GM18909 (cell line): Measurements from ENCODE around the gene ATP5PO.
"Not testable (repeated sequence)": the region's sequence is repeated elsewhere in the genome, so short reads cannot be mapped to it uniquely, and the experiment has no call there.

Experiments
- ATAC-seq: cut with Tn5 transposase; IDR thresholded peaks from one replicate; pipeline ENCODE4 v1.9.1; 2021; ENCODE audit warnings: mild to moderate bottlenecking; ENCODE audit not compliant: unreplicated experiment, poor library complexity

Gene ATP5PO

DNA sequence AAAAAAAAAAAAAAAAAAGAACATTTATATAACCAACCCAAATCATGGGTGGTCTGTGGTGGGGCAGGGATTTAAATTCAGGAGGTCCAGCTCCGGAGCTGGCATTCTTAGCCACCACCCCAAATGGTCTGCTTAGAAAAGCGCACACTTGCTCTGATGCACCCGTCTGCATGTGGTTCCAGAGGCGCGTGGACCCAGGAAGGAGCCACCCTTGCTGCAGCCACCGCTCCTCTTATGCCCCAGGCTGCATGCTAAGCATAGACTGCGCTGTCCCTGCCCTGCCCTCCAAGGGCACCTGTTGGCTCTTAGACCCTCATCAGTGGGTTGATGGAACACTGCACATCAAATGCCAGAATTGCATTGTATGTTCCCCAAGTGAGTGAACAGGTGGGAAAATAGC, 41.4 kb downstream of the ATP5PO start:
- ATAC-seq, result no peak

DNA sequence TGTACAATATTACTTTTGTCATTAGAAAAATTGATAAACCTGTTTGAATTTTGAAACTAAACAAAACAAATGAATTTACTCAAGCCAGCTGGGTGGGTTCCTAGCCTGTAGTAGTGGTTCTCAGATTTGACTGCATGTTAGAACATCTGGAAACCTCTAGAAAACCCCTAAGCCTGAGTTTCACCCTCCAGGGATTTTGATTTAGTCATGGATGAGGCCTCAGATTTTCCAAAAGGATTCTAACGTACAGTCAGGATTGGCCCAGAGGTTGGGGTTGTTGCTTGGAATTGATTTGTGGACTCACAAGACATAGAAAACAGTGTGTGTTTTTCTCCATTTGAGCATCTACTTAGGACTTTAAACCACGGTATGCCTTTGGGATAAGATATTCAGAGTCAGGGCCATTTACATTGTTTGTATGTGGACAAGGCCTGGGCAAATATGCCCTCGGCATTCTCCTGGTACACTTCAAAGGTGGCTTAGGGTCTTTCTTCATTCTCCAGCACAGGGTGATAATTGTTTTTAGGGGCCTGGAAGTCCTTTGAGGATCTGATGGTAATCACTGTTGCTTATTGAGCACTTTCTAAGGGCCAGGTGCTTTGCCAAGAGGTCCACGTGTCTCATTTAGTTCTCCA, 42.6 kb downstream of the ATP5PO start:
- ATAC-seq, result no peak

DNA sequence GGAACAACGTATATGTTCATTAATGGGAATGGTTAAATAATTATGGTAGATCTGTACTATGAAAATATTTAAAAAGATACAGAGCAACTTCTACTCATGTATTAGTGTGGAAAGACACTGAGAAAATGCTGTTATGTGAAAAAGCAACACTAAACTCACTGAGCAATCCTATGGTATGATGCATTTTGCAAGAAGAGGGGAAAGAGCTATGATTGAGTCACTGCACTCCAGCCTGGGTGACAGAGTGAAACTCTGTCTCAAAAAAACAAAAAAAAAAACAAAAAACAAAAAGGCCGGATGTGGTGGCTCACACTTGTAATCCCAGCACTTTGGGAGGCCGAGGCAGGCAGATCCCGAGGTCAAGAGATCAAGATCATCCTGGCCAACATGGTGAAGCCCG, 44.4 kb downstream of the ATP5PO start:
- ATAC-seq, result no peak

DNA sequence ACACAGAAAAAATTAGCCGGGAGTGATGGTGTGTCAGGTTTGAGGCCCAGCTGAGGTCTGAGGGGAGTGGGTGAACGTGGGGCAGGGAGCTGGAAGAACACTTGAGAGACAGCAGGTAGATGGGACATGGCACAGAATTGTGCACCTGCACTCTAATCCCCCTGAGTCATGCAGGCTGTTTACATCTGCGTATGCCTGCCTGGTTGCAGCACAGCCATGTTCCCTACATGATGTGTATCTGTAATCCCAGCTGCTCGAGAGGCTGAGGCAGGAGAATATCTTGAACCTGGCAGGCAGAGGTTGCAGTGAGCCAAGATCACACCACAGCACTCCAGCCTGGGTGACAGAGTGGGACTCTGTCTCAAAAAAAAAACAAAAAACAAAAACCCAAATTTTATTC, 44.8 kb downstream of the ATP5PO start:
- no peak for ATAC-seq

DNA sequence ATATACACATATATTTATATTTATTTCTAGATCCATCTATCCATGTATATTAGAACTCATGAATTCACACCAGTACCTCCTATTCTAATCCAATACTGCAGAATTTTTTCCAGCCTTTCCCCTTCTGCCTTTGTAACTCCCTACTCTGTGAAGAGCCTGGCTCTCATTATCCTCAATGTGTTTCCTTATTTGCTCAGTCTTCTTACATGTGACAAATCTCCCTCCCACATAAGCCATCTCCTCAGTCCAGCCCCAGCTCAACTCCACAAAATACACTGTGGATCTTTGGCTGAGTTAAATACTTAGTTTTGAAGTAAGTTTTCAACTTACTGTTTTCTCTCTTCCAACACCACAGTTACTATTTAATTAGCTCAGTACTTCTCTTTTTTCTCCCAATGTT, 45.7 kb downstream of the ATP5PO start:
- no peak for ATAC-seq

DNA sequence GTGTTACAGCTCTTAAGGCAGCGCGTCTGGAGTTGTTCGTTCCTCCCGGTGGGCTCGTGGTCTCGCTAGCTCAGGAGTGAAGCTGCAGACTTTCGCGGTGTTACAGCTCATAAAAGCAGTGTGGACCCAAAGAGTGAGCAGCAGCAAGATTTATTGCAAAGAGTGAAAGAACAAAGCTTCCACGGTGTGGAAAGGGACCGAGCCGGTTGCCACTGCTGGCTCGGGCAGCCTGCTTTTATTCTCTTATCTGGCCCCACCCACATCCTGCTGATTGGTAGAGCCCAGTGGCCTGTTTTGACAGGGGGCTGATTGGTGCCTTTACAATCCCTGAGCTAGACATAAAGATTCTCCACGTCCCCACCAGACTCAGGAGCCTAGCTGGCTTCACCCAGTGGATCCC, 47.7 kb downstream of the ATP5PO start:
- not testable (repeated sequence) for ATAC-seq

DNA sequence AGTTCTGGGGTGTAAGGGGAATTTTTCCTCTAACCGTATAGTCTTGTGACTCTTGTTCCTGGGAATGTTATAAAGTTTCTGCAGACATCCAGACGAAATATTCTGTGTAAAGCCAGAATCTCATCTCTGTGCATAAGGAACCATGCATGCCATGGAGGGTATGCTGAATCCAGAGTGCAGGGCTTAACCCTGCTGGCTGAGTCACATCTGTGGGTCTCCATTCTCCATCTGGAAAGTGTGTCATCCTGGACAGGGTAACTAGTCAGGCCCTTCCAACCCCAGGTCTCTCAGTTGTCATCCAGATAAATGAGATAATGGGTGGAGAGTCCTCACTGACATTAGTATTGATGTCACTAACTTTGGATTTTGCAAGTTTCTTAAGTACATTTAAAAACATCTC, 48.8 kb downstream of the ATP5PO start:
- ATAC-seq, result no peak

DNA sequence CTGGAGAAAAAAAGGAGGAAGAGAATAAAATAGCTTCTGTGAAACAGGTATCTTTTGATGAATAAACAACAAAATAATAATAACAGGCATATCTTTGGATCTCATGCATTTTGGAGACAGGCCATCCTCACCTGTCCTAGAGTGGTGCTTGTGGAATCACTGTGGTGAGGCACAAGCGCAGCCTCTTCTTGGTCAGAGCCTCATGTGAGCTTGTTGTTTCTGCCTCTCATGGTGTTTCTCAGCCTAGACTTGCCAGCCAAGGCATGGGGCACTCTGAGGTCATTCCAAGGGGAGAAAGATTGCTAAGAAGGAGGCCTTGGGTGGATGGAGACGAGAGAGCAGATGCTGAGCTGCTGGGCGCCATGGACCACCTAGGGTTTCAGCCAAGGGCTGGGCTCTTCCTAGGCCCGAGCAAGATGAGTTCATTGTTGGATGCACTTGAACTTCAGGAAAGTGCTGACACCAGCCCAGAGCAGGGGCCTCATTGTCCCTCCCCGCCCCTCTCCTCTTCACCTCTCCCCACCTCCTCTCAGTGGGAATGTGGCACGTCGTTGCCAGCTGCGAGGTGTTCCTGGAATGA, 49.5 kb downstream of the ATP5PO start:
- no peak for ATAC-seq

DNA sequence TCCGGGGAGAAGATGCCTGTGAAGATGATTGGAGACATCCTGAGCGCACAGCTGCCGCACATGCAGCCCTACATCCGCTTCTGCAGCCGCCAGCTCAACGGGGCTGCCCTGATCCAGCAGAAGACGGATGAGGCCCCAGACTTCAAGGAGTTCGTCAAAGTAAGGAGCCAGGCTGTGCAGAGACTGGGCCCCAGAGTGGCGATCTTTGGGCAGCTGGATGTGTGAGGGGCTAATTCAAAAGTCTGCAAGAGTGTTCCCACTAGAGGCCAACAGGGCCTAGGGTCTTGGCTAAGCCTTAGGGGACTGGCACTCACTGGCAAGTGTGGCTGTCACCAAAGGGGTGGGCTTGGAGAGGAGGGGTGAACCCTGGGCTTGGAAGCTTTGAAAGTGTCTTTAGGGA, 50.4 kb downstream of the ATP5PO start:
- ATAC-seq, result no peak

DNA sequence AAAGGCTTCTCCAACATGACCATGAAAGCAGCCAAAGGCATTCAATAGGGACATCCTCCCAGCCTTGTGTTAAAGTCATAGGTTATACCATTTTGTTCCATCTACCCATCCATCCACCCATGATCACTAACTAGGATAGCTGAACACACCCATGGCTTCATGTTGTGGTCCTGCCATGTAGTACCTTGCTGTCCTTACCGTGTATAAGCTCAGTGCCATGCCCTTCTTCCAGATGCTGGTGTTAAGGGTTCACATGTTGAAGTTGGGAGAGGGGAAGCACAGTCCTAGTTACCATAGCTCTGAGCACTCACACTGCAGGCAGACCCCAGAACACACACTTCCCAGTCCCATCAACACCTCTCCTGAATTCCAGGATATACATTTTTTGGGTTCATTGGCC, 51.5 kb downstream of the ATP5PO start:
- no peak for ATAC-seq

DNA sequence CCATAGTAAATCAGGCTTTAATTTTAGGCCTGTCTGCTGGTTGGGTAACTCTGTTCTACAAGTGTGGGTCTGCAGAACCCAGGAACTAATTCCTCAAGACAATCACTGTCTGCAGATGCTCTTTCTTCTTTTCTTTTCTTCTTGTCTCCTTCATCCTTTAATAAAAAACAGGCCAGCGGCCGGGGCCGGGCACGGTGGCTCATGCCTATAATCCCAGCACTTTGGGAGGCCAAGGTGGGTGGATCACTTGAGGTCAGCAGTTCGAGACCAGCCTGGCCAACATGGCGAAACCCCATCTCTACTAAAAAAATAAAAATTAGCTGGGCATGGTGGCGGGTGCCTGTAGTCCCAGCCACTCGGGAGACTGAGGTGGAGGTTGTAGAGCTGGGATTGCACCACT, 52.4 kb downstream of the ATP5PO start:
- ATAC-seq, result not testable (repeated sequence)

DNA sequence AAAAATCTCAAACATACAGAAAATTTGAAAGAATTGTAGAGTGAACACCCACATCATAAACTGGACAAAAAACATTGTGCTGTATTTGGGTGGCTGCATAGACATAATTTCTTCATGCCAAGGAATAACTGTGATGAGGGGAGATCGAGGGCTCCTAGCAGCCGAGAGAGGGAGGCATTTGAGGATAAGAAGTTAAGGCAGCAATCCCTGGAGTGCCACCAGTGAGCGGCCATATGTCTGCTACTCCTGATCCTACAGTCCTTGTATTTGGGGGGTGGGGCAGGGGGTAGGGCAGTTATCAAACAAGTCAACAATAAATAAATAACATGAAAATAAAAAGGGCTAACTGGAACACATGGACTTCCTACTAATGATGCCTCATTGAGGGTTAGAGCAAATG, 54.5 kb downstream of the ATP5PO start:
- no peak for ATAC-seq

DNA sequence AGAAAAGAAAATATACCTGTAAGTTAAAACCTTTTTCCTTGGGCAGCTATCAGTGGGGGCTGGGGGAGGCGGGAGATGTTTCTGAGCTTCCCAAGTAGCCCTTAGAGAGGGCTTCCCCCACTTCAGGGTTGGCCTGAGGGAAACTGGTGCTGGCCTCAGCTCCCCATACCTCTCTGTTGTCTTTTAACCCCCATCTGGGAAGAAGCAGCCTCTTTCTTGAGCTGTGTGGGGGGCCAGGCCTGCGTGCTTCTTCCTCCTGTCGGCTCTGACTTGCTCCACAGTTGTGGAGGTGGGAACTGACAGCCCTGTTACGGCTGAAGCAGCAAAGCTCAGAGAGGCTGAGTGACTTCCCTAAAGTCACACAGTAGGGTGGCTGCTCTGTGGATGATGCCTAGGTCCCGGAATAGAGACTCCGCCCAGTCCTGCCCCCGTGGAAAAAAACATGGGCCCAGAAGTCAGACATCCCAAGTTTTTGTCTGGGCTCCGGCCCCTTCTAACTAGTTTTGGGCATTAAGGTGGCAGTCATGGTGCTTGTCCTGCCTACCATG, 55.2 kb downstream of the ATP5PO start:
- no peak for ATAC-seq

DNA sequence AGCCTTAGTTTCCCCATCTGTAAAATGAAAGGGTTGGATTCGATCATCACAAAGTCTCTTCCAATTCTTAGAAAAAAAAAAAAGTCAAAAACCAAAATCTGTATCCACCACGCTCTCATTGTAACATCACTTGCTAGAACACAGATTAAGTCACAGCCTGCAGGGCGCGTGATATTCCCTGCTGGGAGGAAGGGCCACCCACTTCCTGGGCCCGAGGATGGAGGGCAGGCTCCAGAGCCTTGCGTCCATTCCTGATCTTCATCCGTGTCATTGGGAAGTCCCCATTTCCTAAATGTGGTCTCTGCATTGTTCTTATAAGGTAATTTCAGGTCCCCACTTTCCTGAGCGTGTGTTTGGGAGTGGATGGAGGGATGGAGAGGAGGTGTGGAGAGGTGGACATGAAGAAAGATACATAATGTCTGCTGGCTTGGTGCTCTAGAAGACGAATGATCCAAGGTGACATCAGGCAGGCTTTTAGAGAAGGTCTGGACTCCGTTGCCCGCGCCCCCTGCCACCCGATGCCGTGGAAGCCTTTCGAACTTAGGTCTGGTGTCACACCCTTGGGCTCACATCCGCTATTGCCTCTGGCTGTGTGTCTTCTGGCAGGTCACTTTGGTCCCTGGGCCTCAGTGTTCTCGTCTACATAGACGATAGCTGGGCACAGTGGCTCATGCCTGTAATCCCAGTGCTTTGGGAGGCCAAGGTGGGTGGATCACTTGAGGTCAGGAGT, 56.1 kb downstream of the ATP5PO start:
- ATAC-seq, result no peak

DNA sequence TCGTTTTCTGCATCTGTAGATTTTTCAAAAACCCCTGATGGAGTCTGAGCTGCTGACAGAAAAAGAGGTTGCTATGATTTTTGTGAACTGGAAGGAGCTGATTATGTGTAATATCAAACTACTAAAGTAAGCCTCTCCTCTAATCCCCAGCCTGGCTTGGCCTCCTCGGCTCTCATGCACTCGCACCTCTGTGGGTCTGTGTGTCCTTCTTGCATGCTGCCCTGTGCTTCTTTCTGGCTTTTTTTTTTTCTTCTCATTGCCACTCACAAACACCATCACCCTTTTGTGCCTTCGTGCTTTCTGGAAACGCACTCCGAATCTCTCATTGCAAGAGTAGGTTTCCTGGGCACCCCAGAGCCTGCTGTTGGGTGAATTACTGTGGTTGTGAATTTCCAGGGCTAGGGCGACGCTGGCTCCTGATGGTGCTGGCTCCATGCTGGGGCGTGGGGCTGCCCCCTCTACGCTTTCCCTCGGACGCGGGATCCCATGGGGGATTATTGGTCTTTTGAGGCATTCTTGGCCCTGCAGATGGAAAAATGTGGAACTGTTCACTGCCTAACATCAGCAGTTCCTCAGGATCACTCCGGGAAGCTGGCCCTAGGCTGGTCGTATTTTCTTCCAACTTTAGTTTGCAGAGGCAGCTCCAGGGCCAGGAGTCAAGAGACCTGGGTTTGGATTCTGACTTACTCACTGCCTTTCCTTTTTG, 56.8 kb downstream of the ATP5PO start:
- no peak for ATAC-seq

DNA sequence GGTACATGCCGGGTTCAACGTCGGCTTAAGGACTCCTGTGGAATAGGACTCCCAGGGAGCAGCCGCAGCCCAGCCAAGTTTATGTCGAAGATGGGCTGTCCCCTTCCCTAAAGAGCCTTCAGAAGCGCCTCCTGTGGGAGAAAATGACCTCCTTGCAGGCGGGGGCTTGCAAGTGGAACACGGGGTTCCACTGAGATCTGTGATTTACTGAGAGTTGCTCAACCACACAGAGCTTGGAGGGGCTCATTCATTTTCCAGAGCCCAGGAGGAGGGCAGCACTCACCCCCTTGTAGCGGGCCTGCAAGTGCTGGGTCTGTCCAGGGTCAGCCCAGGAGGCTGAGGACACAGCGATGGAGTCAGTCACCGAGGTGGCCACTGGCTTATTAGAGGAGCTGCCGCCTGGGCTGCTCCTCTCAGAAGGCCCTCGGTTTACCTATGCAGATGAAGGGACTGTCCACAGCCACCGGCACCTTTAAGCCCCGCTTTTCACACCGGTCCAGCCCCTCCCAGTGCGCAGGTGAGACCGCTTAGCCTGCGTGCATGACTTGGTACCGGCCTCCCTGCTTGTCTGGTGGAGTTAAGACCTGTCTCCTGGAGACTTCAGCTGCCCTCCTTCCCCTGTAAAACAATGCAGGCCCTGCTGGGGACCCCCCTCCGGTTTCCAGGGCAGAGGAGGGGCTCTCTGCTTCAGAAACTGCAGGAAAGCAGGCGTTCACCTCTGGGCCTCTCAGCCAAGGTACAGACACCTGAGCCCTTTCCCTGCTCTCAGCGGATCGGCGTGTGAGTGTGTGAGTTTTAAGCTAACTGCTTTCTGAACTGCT, 57.5 kb downstream of the ATP5PO start:
- no peak for ATAC-seq

DNA sequence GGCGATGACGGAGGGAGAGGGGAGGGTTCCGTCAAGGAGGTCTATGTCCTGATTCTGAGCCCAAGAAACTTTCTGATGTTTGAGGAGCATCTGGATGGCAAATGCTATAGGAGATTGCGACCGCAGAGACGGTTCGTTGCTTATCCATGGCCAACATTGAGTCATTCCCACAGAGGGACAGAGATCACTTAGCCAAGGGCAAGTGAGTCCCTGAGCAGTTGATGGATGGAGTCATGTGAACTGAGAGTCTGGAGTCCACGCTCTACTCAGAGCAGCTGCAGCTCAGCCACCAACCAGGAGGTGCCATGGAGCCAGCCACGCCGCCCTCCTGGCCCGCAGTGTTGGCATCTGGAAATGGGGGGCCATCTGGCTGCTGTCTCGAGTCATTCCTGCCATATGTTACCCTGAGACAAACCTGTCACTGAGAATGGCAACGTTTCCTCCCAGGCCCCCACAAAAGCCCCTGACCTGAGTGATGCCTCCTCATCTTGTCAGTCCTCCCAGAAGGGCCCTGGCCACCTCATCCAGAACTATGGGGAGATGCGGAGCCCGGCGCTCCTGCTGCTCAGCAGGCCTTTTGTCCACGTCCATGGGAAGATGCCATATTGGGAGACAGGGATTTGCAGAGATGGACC, 58.6 kb downstream of the ATP5PO start:
- no peak for ATAC-seq

DNA sequence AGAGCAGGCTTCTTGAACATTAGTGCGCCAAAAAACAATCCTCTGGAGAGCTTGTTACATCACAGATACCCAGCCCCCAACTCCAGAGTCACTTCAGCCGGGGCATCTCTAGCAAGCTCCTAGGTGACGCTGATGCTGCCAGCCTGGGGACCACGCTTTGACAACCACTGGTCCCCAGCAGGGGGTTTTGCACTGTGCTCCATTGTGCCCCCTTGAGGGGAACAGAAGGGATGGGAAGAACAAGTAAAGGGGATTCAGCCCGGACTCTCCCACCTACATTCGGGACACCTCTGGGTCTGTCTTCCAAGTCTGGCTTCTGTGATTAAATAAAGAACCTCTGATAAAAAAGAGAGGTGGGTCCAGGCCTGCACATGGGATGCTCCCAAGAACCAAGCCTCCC, 60.4 kb downstream of the ATP5PO start:
- ATAC-seq, result no peak

DNA sequence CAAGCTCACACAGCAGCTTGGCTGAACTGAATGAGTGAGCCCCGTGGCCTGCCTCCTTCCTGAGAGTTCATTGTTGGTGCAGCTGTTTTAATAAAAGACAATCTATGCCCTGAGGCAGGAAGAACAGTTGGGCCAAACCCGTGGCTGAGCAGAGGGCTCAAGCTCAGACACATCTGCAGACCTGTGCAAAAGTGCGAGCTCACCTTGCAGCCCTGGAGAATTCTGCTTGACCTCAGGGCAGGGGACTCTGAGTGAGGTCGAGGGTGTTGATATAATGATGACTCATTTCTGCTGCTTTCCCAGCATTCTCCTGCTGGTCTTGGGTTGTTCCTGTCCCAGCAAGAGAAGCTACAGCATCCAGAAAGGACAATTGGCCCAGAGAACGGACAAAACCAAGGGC, 61.0 kb downstream of the ATP5PO start:
- no peak for ATAC-seq
